Progenitor cell of endocrine pancreas (in vitro differentiated cells): Measurements from ENCODE around the gene HSPBP1. TPM values are rescaled to one million over a fixed set of nuclear protein-coding genes. Genes with fewer than 3 reads are reported as not detected.

Source experiments
- DNase-seq: peaks from one replicate; pipeline ENCODE4 v3.0.0; 2021; ENCODE audit warnings: low spot score; ENCODE audit not compliant: unreplicated experiment
- H3K27ac Mint-ChIP-seq: 2 replicates; pipeline ENCODE4 v1.8.0; 2021; ENCODE audit warnings: mild to moderate bottlenecking, moderate library complexity, mixed read lengths
- H3K27me3 Mint-ChIP-seq: 2 replicates; pipeline ENCODE4 v1.8.0; 2021; ENCODE audit warnings: mixed read lengths
- H3K36me3 Mint-ChIP-seq: 2 replicates; pipeline ENCODE4 v1.8.0; 2022; ENCODE audit warnings: mixed read lengths; ENCODE audit not compliant: insufficient read depth
- H3K4me1 Mint-ChIP-seq: 2 replicates; pipeline ENCODE4 v1.8.0; 2021; ENCODE audit warnings: low read depth, mixed read lengths
- H3K4me3 Mint-ChIP-seq: 2 replicates; pipeline ENCODE4 v1.8.0; 2021; ENCODE audit warnings: low read depth, mild to moderate bottlenecking, moderate library complexity, mixed read lengths
- H3K9me3 Mint-ChIP-seq: 2 replicates; pipeline ENCODE4 v1.8.0; 2021; ENCODE audit warnings: low read depth, mixed read lengths
- total RNA-seq: library from RNA; stranded (reverse); gene quantifications from 2 replicates; pipeline ENCODE4 v1.2.1, GENCODE V29; 2021
- TF ChIP-seq, protein P1 (sequence below): fragments of 200-600 bp; sonication (generic); IDR thresholded peaks from one replicate; pipeline ENCODE4 v1.5.0; 2021; ENCODE audit warnings: antibody characterized with exemption, mild to moderate bottlenecking; ENCODE audit not compliant: unreplicated experiment

Gene HSPBP1
- total RNA-seq, 1 donor from 2014 or later = 46.1 TPM

- TF ChIP-seq, protein P1, sequence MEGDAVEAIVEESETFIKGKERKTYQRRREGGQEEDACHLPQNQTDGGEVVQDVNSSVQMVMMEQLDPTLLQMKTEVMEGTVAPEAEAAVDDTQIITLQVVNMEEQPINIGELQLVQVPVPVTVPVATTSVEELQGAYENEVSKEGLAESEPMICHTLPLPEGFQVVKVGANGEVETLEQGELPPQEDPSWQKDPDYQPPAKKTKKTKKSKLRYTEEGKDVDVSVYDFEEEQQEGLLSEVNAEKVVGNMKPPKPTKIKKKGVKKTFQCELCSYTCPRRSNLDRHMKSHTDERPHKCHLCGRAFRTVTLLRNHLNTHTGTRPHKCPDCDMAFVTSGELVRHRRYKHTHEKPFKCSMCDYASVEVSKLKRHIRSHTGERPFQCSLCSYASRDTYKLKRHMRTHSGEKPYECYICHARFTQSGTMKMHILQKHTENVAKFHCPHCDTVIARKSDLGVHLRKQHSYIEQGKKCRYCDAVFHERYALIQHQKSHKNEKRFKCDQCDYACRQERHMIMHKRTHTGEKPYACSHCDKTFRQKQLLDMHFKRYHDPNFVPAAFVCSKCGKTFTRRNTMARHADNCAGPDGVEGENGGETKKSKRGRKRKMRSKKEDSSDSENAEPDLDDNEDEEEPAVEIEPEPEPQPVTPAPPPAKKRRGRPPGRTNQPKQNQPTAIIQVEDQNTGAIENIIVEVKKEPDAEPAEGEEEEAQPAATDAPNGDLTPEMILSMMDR = no peak
- no peak overlapping the region for H3K4me3 Mint-ChIP-seq
- no peaks in the 10 kb centered on the region for H3K9me3 Mint-ChIP-seq
- no peaks in the 10 kb centered on the region for H3K27me3 Mint-ChIP-seq
- H3K36me3 Mint-ChIP-seq = peaks cover 7% of the 10 kb centered on the region
- no peak overlapping the region for H3K27ac Mint-ChIP-seq
- DNase-seq = no peak
- peaks cover 1% of the 10 kb centered on the region for H3K4me1 Mint-ChIP-seq
Observed at GRCh38 chr19:55273978-55274707, 5.8 kb downstream of the HSPBP1 start.

GRCh38 chr19:55272142-55272541, 7.8 kb downstream of the HSPBP1 start:
- H3K27ac Mint-ChIP-seq = no peak overlapping the region
- H3K27me3 Mint-ChIP-seq = no peaks in the 10 kb centered on the region
- H3K4me3 Mint-ChIP-seq = no peak overlapping the region
- H3K36me3 Mint-ChIP-seq = peaks cover 7% of the 10 kb centered on the region
- TF ChIP-seq, protein P1 = no peak
- no peak for DNase-seq
- no peaks in the 10 kb centered on the region for H3K4me1 Mint-ChIP-seq
- no peaks in the 10 kb centered on the region for H3K9me3 Mint-ChIP-seq

DNA sequence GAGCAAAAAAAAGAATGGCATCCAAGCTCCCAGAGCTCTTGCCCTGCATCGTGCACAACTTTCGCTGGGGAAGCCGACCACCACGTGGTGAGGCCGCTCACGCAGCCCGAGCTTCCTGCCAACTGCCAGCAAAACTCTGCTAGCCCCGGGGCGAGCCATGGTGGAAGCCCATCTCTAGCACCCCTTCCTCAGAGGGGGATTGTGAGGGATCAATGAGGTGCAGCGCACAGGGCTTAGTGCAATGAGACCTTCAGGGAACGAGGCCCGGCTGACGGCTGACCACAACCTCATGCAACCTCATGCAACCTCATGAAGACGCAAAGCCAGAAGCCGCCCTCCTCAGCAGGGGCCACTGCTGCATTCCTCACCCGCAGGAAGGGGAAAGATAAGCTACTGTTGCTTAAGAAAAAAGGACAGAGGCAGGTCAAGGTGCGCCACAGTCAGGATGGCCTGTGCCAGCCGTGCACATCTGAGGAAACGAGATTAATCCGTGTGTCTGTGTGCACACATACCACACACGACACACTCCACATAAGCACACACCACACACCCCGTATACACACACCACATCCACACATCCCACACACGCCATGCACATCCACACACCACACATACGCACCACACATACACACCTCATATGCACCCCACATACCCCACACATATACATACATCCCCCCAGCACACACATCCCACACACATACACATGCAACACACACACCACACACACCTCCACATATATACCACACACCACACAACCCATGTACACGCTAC, 9.6 kb downstream of the HSPBP1 start:
- no peak overlapping the region for H3K27ac Mint-ChIP-seq
- peaks cover 8% of the 10 kb centered on the region for H3K9me3 Mint-ChIP-seq
- no peaks in the 10 kb centered on the region for H3K4me1 Mint-ChIP-seq
- no peak for DNase-seq
- no peak overlapping the region for H3K4me3 Mint-ChIP-seq
- TF ChIP-seq, protein P1 = no peak
- H3K27me3 Mint-ChIP-seq = no peaks in the 10 kb centered on the region
- peaks cover 11% of the 10 kb centered on the region for H3K36me3 Mint-ChIP-seq

DNA sequence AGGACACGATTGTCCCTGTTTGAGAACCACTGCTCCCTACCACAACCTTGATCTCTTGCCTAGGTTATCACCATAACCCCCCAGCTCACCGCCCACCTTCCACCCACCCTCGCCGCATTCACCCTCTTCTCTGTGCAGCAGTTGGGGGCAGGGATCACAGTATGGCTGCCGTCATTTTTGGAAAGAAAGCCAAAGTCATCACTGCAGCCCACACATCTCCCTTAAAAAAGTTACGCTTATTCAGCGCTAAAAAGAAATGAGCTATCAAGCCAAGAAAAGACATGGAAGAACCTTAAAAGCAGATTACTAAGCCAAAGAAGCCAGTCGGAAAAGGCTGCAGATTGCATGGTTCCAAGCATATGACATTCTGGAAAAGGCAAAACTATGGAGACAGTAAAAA, 10.6 kb downstream of the HSPBP1 start:
- DNase-seq = no peak
- Mint-ChIP-seq H3K4me3 (no peak overlapping the region), H3K4me1 (no peaks in the 10 kb centered on the region), H3K9me3 (peaks cover 8% of the 10 kb centered on the region), H3K36me3 (peaks cover 11% of the 10 kb centered on the region), H3K27ac (no peak overlapping the region), H3K27me3 (no peaks in the 10 kb centered on the region)
- TF ChIP-seq, protein P1 = no peak

GRCh38 chr19:55266840-55267239, 13.1 kb downstream of the HSPBP1 start:
- TF ChIP-seq, protein P1 = no peak
- no peak for DNase-seq
- H3K27me3 Mint-ChIP-seq = no peaks in the 10 kb centered on the region
- peaks cover 12% of the 10 kb centered on the region for H3K36me3 Mint-ChIP-seq
- H3K9me3 Mint-ChIP-seq = peaks cover 8% of the 10 kb centered on the region
- no peak overlapping the region for H3K27ac Mint-ChIP-seq
- H3K4me1 Mint-ChIP-seq = no peaks in the 10 kb centered on the region
- no peak overlapping the region for H3K4me3 Mint-ChIP-seq
